Measurements from ENCODE around the gene RFC5.
A peak's percentile ranks its signal among the peaks of the same experiment; 100 is the strongest.
"Not testable (repeated sequence)": the region's sequence is repeated elsewhere in the genome, so short reads cannot be mapped to it uniquely, and the experiment has no call there.

Gene RFC5

GRCh38 chr12:118052324-118053070 lies 36.0 kb downstream of the RFC5 start:
- no peak for DNase-seq (ENCODE audit: low read depth)

- DNase-seq (ENCODE audit: low read depth): no peak
Observed at GRCh38 chr12:118053071-118053985, 36.8 kb downstream of the RFC5 start.

- DNase-seq (ENCODE audit: low read depth): peak; percentile 44
Observed at GRCh38 chr12:118055144-118055557, 38.6 kb downstream of the RFC5 start.

GRCh38 chr12:118055865-118056773 lies 39.6 kb downstream of the RFC5 start:
- no peak for DNase-seq (ENCODE audit: low read depth)

GRCh38 chr12:118058227-118058626 lies 41.7 kb downstream of the RFC5 start:
- DNase-seq (ENCODE audit: low read depth): no peak

- no peak for DNase-seq (ENCODE audit: low read depth)
Observed at GRCh38 chr12:118058881-118059280, 42.4 kb downstream of the RFC5 start.

GRCh38 chr12:118059341-118060191 lies 43.1 kb downstream of the RFC5 start:
- no peak for DNase-seq (ENCODE audit: low read depth)

GRCh38 chr12:118060301-118061010 lies 44.0 kb downstream of the RFC5 start:
- no peak for DNase-seq (ENCODE audit: low read depth)

- DNase-seq (ENCODE audit: low read depth): peak; percentile 39
Observed at GRCh38 chr12:118061011-118061872, 44.7 kb downstream of the RFC5 start, which contains the start of gene WSB2. WSB2 (minus strand) TSS chr12:118061179; CDS start chr12:118061048, 131 bp downstream.

GRCh38 chr12:118061873-118062843 lies 45.7 kb downstream of the RFC5 start:
- no peak for DNase-seq (ENCODE audit: low read depth)

- no peak for DNase-seq (ENCODE audit: low read depth)
Observed at GRCh38 chr12:118063576-118064391, 47.3 kb downstream of the RFC5 start.

GRCh38 chr12:118064608-118065007 lies 48.1 kb downstream of the RFC5 start:
- no peak for DNase-seq (ENCODE audit: low read depth)

GRCh38 chr12:118065380-118065779 lies 48.9 kb downstream of the RFC5 start:
- no peak for DNase-seq (ENCODE audit: low read depth)

- DNase-seq (ENCODE audit: low read depth): no peak
Observed at GRCh38 chr12:118068445-118068844, 51.9 kb downstream of the RFC5 start.

- DNase-seq (ENCODE audit: low read depth): no peak
Observed at GRCh38 chr12:118070650-118071049, 54.1 kb downstream of the RFC5 start.

GRCh38 chr12:118073768-118074167 lies 57.3 kb downstream of the RFC5 start:
- DNase-seq (ENCODE audit: low read depth): no peak

- not testable (repeated sequence) for DNase-seq (ENCODE audit: low read depth)
Observed at GRCh38 chr12:118081521-118081920, 65.0 kb downstream of the RFC5 start.
